Right atrium auricular region (tissue), 2 donors: ENCODE data around the gene RNU6-9. TPM values are rescaled to one million over a fixed set of nuclear protein-coding genes. Genes with fewer than 3 reads are reported as not detected.
"Not testable (repeated sequence)": the region's sequence is repeated elsewhere in the genome, so short reads cannot be mapped to it uniquely, and the experiment has no call there.

Experiments
- DNase-seq: peaks from one replicate; pipeline ENCODE4 v3.0.0-alpha.2; 2019; ENCODE audit warnings: low spot score
- H3K27ac ChIP-seq, 2 donors: fragments of 200-600 bp; sonication (generic); 1 replicate in 1 of 2; 2 replicates in 1 of 2; pipeline ENCODE4 v1.5.1; 2016 to 2019
- H3K27me3 ChIP-seq, 2 donors: fragments of 200-600 bp; sonication (generic); one replicate each; pipeline versions ENCODE4 v1.5.1 to v1.6.0; 2017 to 2019
- H3K36me3 ChIP-seq: fragments of 200-600 bp; sonication (generic); one replicate; pipeline ENCODE4 v1.5.1; 2016
- H3K4me1 ChIP-seq, 2 donors: fragments of 200-600 bp; sonication (generic); one replicate each; pipeline versions ENCODE4 v1.5.1 to v1.6.0; 2017 to 2019
- H3K4me3 ChIP-seq, 2 donors: fragments of 200-600 bp; sonication (generic); 1 replicate in 1 of 2; 2 replicates in 1 of 2; pipeline ENCODE4 v1.5.1; 2017 to 2019; ENCODE audit warnings: mild to moderate bottlenecking in 1 of 2, moderate library complexity in 1 of 2
- H3K9me3 ChIP-seq, 2 donors: fragments of 200-600 bp; sonication (generic); one replicate each; pipeline ENCODE4 v1.5.1; 2019
- total RNA-seq, 2 donors: library from RNA; depleted of rRNA; stranded (reverse); fragments of >200 nt; gene quantifications; one replicate each; pipeline ENCODE4 v1.1.0, GENCODE V29; 2016
- TF ChIP-seq, protein P1 (sequence below), 2 donors: fragments of 200-600 bp; sonication (generic); IDR thresholded peaks; one replicate each; pipeline ENCODE4 v1.5.1; 2019; ENCODE audit warnings: antibody characterized with exemption in 2 of 2

Gene RNU6-9
- total RNA-seq, 2 donors from 2014 or later = not detected

DNA sequence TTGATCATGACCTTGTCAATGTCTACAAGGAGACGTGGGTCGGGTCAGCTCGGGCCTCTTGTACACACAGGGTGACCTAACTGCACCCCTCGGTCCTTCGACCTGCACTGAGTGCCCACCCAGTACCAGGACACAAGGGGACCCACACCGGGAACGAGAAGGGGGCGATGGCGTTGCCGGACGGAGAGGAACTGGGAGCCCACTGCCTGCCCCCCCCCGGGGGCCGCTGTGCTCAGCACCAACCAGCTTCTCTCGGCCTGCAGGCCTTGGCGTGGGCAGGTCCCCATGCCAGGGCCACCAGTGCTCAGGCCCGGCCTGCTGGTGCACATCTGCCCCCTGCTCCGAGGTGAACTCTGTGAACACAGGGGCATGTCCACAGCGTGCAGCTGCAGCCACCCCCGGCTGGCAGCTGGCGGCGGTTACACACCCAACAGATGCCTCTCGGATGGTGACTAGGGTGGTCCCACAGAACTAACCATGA lies 19.7 kb upstream of the RNU6-9 start:
- Histone ChIP-seq H3K27me3 (no peaks in the 10 kb centered on the region), H3K27ac (no peak overlapping the region), H3K4me3 (no peak overlapping the region), H3K4me1 (peaks cover 0 to 10% of the 10 kb centered on the region in 2 donors), H3K9me3 (no peaks in the 10 kb centered on the region), H3K36me3 (peaks cover 40% of the 10 kb centered on the region)
- DNase-seq = no peak
- TF ChIP-seq, protein P1, sequence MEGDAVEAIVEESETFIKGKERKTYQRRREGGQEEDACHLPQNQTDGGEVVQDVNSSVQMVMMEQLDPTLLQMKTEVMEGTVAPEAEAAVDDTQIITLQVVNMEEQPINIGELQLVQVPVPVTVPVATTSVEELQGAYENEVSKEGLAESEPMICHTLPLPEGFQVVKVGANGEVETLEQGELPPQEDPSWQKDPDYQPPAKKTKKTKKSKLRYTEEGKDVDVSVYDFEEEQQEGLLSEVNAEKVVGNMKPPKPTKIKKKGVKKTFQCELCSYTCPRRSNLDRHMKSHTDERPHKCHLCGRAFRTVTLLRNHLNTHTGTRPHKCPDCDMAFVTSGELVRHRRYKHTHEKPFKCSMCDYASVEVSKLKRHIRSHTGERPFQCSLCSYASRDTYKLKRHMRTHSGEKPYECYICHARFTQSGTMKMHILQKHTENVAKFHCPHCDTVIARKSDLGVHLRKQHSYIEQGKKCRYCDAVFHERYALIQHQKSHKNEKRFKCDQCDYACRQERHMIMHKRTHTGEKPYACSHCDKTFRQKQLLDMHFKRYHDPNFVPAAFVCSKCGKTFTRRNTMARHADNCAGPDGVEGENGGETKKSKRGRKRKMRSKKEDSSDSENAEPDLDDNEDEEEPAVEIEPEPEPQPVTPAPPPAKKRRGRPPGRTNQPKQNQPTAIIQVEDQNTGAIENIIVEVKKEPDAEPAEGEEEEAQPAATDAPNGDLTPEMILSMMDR (IDR thresholded peaks at IDR 0.05) = no peak

DNA sequence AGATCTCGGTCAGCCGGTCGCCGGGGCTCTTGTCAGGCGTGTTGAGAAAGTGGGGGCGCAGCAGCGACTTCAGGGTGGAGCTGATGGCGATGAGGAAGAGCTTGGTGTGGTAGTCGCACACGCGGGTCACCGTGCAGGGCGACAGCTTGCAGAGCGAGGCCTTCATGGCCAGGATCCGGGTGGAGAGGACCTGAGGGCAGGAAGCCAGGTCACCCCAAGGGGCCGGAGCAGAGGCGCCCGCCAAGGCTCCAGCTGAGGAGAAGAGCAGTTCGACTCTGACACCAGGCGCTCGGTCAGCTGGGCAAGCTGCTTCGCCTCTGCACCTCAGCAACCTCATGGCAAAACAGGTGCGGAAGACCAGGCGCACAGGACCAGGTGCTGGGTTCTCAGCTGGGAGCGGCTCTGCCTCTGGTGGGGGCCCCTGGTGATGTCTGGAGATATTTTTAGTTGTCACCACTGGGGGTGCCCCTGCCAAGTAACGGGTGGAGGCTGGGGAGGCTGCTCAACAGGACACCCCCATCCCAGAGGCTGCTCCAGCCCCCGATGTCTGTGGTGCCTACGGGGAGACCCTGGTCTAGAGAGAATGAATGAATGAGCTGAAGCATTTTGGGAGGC lies 17.9 kb upstream of the RNU6-9 start:
- TF ChIP-seq, protein P1 (IDR thresholded peaks at IDR 0.05) = no peak
- no peaks in the 10 kb centered on the region for H3K9me3 ChIP-seq
- no peaks in the 10 kb centered on the region for H3K27me3 ChIP-seq
- no peak overlapping the region for H3K27ac ChIP-seq
- H3K4me1 ChIP-seq = peaks cover 0 to 5% of the 10 kb centered on the region in 2 donors
- DNase-seq = no peak
- no peak overlapping the region for H3K4me3 ChIP-seq
- H3K36me3 ChIP-seq = peaks cover 44% of the 10 kb centered on the region

DNA sequence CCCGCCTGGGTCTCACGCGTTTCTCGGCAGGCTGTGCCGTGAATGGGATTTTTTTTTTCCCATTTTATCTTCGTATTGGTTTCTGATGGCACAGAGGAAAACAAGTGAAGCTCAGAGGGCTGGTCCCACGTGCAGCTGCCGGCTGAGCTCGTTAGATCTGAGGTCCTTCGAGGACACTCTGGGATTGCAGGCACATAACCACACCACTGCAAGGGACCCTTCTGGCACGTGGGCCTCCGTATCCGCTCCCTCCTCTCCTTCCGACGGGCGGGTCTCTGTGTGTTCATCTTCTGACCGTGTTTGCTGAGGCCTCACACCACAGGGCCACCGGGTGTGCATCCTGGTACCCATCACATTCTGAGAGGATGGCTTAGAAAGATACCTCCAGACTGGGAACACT lies 17.2 kb upstream of the RNU6-9 start:
- Histone ChIP-seq H3K36me3 (peaks cover 49% of the 10 kb centered on the region), H3K4me3 (no peak overlapping the region), H3K27ac (no peak overlapping the region), H3K4me1 (peaks cover 0 to 5% of the 10 kb centered on the region in 2 donors), H3K9me3 (no peaks in the 10 kb centered on the region), H3K27me3 (no peaks in the 10 kb centered on the region)
- TF ChIP-seq, protein P1 (IDR thresholded peaks at IDR 0.05) = no peak
- DNase-seq = no peak

DNA sequence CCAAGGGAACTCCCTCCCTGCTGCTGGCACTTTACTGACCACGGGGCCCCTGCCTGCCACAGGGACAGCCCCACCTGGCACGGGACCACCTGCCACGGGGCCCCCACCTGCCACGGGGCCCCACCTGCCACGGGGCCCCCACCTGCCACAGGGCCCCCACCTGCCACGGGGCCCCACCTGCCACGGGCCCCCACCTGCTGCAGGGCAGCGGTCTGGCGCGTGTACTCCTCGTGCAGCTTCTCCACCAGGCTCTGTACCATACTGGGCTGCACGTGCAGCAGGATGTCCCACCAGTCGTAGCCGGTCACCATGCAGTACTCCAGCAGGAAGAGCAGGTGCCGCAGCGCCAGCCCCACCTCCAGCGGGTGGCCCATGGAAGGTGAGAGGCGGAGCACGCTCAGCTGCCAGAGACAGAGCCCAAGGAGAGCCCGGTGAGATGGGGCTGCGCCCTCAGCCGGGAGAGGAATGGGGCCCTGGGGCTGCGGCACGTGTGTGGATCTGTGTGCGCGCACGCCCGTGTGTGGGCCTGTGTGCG lies 16.4 kb upstream of the RNU6-9 start:
- TF ChIP-seq, protein P1 (IDR thresholded peaks at IDR 0.05) = no peak
- H3K27me3 ChIP-seq = no peaks in the 10 kb centered on the region
- no peak overlapping the region for H3K4me3 ChIP-seq
- no peak overlapping the region for H3K27ac ChIP-seq
- no peaks in the 10 kb centered on the region for H3K9me3 ChIP-seq
- H3K4me1 ChIP-seq = peaks cover 0 to 5% of the 10 kb centered on the region in 2 donors
- peaks cover 52% of the 10 kb centered on the region for H3K36me3 ChIP-seq
- DNase-seq = no peak

DNA sequence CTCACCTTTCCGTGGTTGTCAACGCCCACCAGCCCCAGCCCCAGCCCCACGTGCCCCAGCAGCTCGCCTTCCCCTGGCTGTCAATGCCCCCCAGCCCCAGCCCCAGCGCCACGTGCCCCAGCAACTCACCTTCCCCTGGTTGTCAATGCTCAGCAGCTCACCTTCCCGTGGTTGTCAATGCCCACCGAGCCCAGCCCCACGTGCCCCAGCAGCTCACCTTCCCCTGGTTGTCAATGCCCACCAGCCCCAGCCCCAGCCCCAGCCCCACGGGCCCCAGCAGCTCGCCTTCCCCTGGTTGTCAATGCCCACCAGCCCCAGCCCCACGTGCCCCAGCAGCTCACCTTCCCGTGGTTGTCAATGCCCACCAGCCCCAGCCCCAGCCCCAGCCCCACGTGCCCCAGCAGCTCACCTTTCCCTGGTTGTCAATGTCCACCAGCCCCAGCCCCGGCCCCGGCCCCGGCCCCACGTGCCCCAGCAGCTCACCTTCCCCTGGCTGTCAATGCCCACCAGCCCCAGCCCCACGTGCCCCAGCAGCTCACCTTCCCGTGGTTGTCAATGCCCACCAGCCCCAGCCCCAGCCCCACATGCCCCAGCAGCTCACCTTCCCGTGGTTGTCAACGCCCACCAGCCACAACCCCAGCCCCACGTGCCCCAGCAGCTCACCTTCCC lies 15.2 kb upstream of the RNU6-9 start:
- not testable (repeated sequence) for H3K9me3 ChIP-seq, H3K4me3 ChIP-seq, H3K27ac ChIP-seq, DNase-seq, H3K27me3 ChIP-seq, H3K4me1 ChIP-seq
- peaks cover 62% of the 10 kb centered on the region for H3K36me3 ChIP-seq

DNA sequence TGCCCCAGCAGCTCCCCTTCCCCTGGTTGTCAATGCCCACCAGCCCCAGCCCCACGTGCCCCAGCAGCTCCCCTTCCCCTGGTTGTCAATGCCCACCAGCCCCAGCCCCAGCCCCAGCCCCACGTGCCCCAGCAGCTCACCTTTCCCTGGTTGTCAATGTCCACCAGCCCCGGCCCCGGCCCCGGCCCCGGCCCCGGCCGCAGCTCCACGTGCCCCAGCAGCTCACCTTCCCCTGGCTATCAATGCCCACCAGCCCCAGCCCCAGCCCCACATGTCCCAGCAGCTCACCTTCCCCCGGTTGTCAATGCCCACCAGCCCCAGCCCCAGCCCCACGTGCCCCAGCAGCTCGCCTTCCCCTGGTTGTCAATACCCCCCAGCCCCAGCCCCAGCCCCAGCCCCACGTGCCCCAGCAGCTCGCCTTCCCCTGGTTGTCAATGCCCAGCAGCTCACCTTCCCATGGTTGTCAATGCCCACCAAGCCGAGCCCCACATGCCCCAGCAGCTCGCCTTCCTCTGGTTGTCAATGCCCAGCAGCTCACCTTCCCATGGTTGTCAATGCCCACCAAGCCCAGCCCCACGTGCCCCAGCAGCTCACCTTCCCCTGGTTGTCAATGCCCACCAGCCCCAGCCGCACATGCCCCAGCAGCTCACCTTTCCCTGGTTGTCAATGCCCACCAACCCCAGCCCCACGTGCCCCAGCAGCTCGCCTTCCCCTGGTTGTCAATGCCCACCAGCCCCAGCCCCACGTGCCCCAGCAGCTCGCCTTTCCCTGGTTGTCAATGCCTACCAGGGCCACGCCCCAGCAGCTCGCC lies 14.3 kb upstream of the RNU6-9 start:
- not testable (repeated sequence) for H3K27ac ChIP-seq, DNase-seq, H3K9me3 ChIP-seq, H3K4me1 ChIP-seq, H3K4me3 ChIP-seq, H3K27me3 ChIP-seq
- H3K36me3 ChIP-seq = peaks cover 55% of the 10 kb centered on the region
